T-cell (primary cell): ENCODE results near the gene TMEM94. TPM values are rescaled to one million over a fixed set of nuclear protein-coding genes. Genes with fewer than 3 reads are reported as not detected.

Experiments used
- ATAC-seq, 4 experiments: fragments of 200-7000 bp in 3 of 4; fragments of 150-1000 bp in 1 of 4; cut with Tn5 transposase; replicated peaks in 1 of 4; 1 replicate in 3 of 4; 2 replicates in 1 of 4; pipeline ENCODE4 v1.10.0; 2021; ENCODE audit warnings: moderate library complexity in 3 of 4, mild to moderate bottlenecking in 2 of 4, moderate number of reproducible peaks in 1 of 4
- CTCF ChIA-PET, 2 donors: fragments of 300-600 bp; sonication (Branson Sonifier 250); formaldehyde crosslinking; loops; one replicate each; lab custom pipeline; 2022; ENCODE audit warnings: antibody characterized with exemption in 2 of 2; lab: Charles Lee
- POLR2A ChIA-PET, 2 donors: fragments of 300-600 bp; sonication (Branson Sonifier 250); formaldehyde crosslinking; loops; one replicate each; lab custom pipeline; 2022; ENCODE audit warnings: antibody characterized with exemption in 2 of 2; lab: Charles Lee
- DNase-seq, 35 experiments: peaks; one replicate each; pipeline versions ENCODE4 v3.0.0 to v3.0.0-alpha.2; 2013 to 2023
- H3K27ac ChIP-seq: one replicate; pipeline ENCODE4 v1.5.1; 2013; ENCODE audit warnings: low read length
- H3K27me3 ChIP-seq, 2 experiments: replicated peaks in 1 of 2; 1 replicate in 1 of 2; 2 replicates in 1 of 2; pipeline versions ENCODE4 v1.6.1 to v1.7.0; 2013; ENCODE audit warnings: low read length in 1 of 2, mixed read lengths in 1 of 2; ENCODE audit not compliant: control insufficient read depth in 2 of 2, insufficient read depth in 2 of 2; ENCODE audit errors: extremely low read depth in 1 of 2
- H3K36me3 ChIP-seq, 2 donors: 1 replicate in 1 of 2; 2 replicates in 1 of 2; pipeline versions ENCODE4 v1.6.1 to v1.7.0; 2013; ENCODE audit warnings: low read length in 1 of 2; ENCODE audit not compliant: control insufficient read depth in 2 of 2, insufficient read depth in 1 of 2; ENCODE audit errors: extremely low read depth in 1 of 2
- H3K4me1 ChIP-seq, 2 experiments: 1 replicate in 1 of 2; 2 replicates in 1 of 2; pipeline versions ENCODE4 v1.6.1 to v1.7.0; 2013; ENCODE audit warnings: low read length in 2 of 2, mixed read lengths in 1 of 2; ENCODE audit not compliant: insufficient read depth in 2 of 2, control insufficient read depth in 1 of 2; ENCODE audit errors: extremely low read depth in 1 of 2
- H3K4me3 ChIP-seq, 2 donors: 1 replicate in 1 of 2; 2 replicates in 1 of 2; pipeline versions ENCODE4 v1.5.1 to v1.7.0; 2013; ENCODE audit warnings: mild to moderate bottlenecking in 2 of 2, low read length in 1 of 2, moderate library complexity in 1 of 2; ENCODE audit not compliant: control insufficient read depth in 1 of 2; ENCODE audit errors: extremely low read depth in 1 of 2
- H3K9me3 ChIP-seq: 2 replicates; pipeline ENCODE4 v1.7.0; 2013
- H3K27ac Mint-ChIP-seq, 2 donors: one replicate each; pipeline ENCODE4 v1.8.0; 2020 to 2021; ENCODE audit warnings: mild to moderate bottlenecking in 2 of 2, mixed read lengths in 2 of 2
- H3K27me3 Mint-ChIP-seq, 2 donors: one replicate each; pipeline ENCODE4 v1.8.0; 2021 to 2022; ENCODE audit warnings: mixed read lengths in 2 of 2
- H3K36me3 Mint-ChIP-seq: one replicate; pipeline ENCODE4 v1.8.0; 2021; ENCODE audit warnings: mixed read lengths
- H3K4me1 Mint-ChIP-seq, 3 donors: one replicate each; pipeline ENCODE4 v1.8.0; 2020 to 2022; ENCODE audit warnings: mixed read lengths in 3 of 3, mild to moderate bottlenecking in 1 of 3
- H3K4me3 Mint-ChIP-seq, 3 donors: one replicate each; pipeline ENCODE4 v1.8.0; 2020 to 2022; ENCODE audit warnings: mild to moderate bottlenecking in 3 of 3, mixed read lengths in 3 of 3, moderate library complexity in 3 of 3
- H3K9me3 Mint-ChIP-seq, 3 donors: one replicate each; pipeline ENCODE4 v1.8.0; 2020 to 2022; ENCODE audit warnings: mixed read lengths in 3 of 3
- WGBS: methylation state at CpG from one replicate; pipeline ENCODE4 v1.1.5; 2013; ENCODE audit warnings: missing lambda C conversion rate; ENCODE audit not compliant: insufficient coverage; 5-methylcytosine and 5-hydroxymethylcytosine counted together
- total RNA-seq, 35 experiments: library from RNA in 6 of 35; stranded (reverse) in 6 of 35; fragments of 120-200 nt in 1 of 35; gene quantifications; one replicate each; pipeline versions ENCODE4 v1.2.1 to v1.2.4 and lab custom pipeline; 2013 to 2026

TMEM94 gene
- total RNA-seq, 5 donors from 2014 or later (not counting 1 experiment from before 2014, with no cell fraction given), result 78.5 to 125 (median 105) TPM

- Histone ChIP-seq H3K4me1 (peaks cover 13 to 32% of the 10 kb centered on the region in 2 experiments), H3K27me3 (no peaks in the 10 kb centered on the region), H3K36me3 (peaks cover 0 to 9% of the 10 kb centered on the region in 2 donors), H3K9me3 (no peaks in the 10 kb centered on the region), H3K4me3 (no peak overlapping the region), H3K27ac (no peak overlapping the region)
- CTCF ChIA-PET, result interaction anchor here in 1 of 2 donors (0.9 kb wide), 1 partner anchor 438 kb away, joined by 3 read pairs; no protein-coding TSS in a partner anchor
- Mint-ChIP-seq H3K36me3 (peaks cover 22% of the 10 kb centered on the region), H3K27ac (peak overlapping the region; percentile 98 to 99), H3K4me3 (peak overlapping the region in 1 of 3 donors; percentile 79), H3K27me3 (no peaks in the 10 kb centered on the region), H3K4me1 (peaks cover 30 to 33% (median 32%) of the 10 kb centered on the region in 3 donors), H3K9me3 (no peaks in the 10 kb centered on the region)
- no peak for DNase-seq
- 94% methylated on average over 10 of the region's 14 CpGs for WGBS
- ATAC-seq, result no peak
- POLR2A ChIA-PET, result no interaction called here
Measured at GRCh38 chr17:75486151-75486550, 29.7 kb downstream of the TMEM94 start.

GRCh38 chr17:75486951-75487350 is 30.5 kb downstream of the TMEM94 start:
- ATAC-seq (no peak), DNase-seq (no peak)
- peak overlapping the region in 1 of 2 donors; percentile 39 for H3K4me3 ChIP-seq
- H3K27ac ChIP-seq, result peak overlapping the region; percentile 89
- Mint-ChIP-seq H3K4me1 (peaks cover 30 to 33% (median 32%) of the 10 kb centered on the region in 3 donors), H3K27ac (peak overlapping the region; percentile 98 to 99), H3K4me3 (peak overlapping the region; percentile 60 to 79 (median 61)), H3K9me3 (no peaks in the 10 kb centered on the region), H3K36me3 (peaks cover 27% of the 10 kb centered on the region), H3K27me3 (no peaks in the 10 kb centered on the region)
- H3K36me3 ChIP-seq, result peaks cover 4 to 17% of the 10 kb centered on the region in 2 donors
- H3K4me1 ChIP-seq, result peaks cover 13 to 32% of the 10 kb centered on the region in 2 experiments
- 100% methylated on average over 4 of the region's 5 CpGs for WGBS
- ChIA-PET CTCF (interaction anchor here in 1 of 2 donors (0.5 to 0.9 kb wide), 3 partner anchors 68 to 438 kb away, joined by 3 read pairs; no protein-coding TSS in a partner anchor), POLR2A (interaction anchor here in 1 of 2 donors (0.6 kb wide), 1 partner anchor 94 kb away, joined by 3 read pairs; no protein-coding TSS in a partner anchor)
- H3K27me3 ChIP-seq, result no peaks in the 10 kb centered on the region
- H3K9me3 ChIP-seq, result no peaks in the 10 kb centered on the region

DNA sequence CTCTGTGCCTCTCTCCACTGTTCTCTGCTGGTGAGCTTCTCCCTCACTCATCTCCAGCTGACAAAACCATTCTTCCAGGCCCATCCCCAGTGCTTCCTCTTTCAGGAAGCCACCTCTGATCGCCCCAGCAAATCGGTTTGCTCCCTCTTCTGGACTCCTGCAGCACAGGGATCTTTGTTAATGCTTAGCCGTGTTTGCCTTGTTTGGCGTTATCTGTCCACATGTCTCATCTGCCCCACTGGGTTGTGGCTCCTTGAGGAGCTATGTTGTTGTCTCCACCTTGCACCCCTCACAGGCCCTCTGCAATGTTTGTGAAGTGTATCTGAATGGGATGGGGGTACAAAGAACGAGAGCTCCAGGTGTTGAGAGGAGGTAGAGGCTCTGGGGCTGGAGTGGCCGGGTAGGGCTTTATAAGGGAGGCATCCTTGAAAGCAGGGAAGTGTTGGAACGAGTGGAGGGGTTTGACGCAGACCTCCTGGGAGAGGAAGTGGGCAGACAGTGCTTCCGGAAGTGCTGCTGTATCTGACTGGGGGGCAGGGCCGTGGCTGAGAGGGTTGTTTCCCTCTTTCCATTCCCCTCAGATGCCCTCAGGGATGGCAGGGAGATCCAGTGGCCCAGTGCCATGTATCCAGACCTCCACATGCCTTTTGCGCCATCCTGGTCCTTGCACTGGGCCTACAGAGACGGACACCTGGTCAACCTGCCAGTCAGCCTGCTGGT is 31.1 kb downstream of the TMEM94 start:
- ATAC-seq (peak; percentile 86 to 95 (median 93)), DNase-seq (peak; percentile 35 to 75 (median 54))
- H3K9me3 ChIP-seq, result no peaks in the 10 kb centered on the region
- peak overlapping the region; percentile 18 to 39 for H3K4me3 ChIP-seq
- H3K27me3 Mint-ChIP-seq, result no peaks in the 10 kb centered on the region
- no peaks in the 10 kb centered on the region for H3K27me3 ChIP-seq
- H3K4me3 Mint-ChIP-seq, result peak overlapping the region; percentile 60 to 79 (median 61)
- H3K27ac Mint-ChIP-seq, result peak overlapping the region; percentile 98 to 99
- CTCF ChIA-PET, result interaction anchor here (0.5 to 0.6 kb wide), 2 partner anchors 33 to 113 kb away, joined by 3 to 4 read pairs; no protein-coding TSS in a partner anchor
- H3K36me3 ChIP-seq, result peaks cover 9 to 21% of the 10 kb centered on the region in 2 donors
- POLR2A ChIA-PET, result interaction anchor here in 1 of 2 donors (0.6 kb wide), 1 partner anchor 94 kb away, joined by 3 read pairs; no protein-coding TSS in a partner anchor
- H3K4me1 Mint-ChIP-seq, result peaks cover 30 to 33% (median 32%) of the 10 kb centered on the region in 3 donors
- peak overlapping the region; percentile 89 for H3K27ac ChIP-seq
- H3K9me3 Mint-ChIP-seq, result no peaks in the 10 kb centered on the region
- H3K36me3 Mint-ChIP-seq, result peaks cover 29% of the 10 kb centered on the region
- WGBS, result 44% methylated on average over 7 of the region's 12 CpGs
- peaks cover 13 to 32% of the 10 kb centered on the region in 2 experiments for H3K4me1 ChIP-seq

DNA sequence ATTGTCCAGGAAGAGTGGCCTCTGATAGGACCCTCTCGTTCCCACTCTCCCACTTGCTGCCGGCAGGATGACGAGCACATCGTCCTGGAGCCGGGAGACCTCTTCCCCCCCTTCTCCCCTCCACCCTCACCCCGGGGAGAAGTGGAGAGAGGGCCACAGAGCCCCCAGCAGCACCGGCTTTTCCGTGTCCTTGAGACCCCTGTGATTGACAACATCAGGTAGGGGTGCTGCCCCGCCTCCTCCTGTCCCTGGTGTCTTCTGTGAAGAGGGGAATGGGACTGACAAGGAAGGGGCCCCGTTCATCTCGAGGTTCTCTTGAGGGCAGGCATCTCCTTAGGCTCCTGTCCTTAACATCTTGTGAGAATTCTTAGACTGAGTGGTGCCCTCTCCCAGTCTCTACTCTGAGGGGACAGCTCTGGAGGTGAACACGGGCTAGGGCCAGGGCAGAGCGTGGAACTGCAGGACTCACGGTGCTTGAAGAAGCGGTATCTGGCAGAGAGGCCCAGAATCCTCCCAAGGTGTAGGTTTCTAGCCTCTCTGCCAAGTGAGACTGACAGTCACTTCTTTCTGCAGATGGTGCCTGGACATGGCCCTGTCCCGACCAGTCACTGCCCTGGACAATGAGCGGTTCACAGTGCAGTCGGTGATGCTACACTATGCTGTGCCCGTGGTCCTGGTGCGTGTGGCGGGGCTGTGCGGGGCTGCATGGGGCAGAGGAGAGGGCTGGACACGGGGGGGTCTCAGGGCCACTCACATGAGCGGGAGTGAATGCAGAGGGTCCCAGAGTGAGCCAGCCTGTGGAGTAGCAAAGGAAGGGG is 32.5 kb downstream of the TMEM94 start:
- Mint-ChIP-seq H3K27ac (peak overlapping the region in 1 of 2 donors; percentile 99), H3K9me3 (no peaks in the 10 kb centered on the region), H3K4me1 (peaks cover 26 to 33% (median 27%) of the 10 kb centered on the region in 3 donors), H3K4me3 (peak overlapping the region in 1 of 3 donors; percentile 79), H3K36me3 (peaks cover 30% of the 10 kb centered on the region), H3K27me3 (no peaks in the 10 kb centered on the region)
- DNase-seq (no peak), ATAC-seq (no peak)
- H3K4me3 ChIP-seq, result no peak overlapping the region
- no peaks in the 10 kb centered on the region for H3K27me3 ChIP-seq
- no peaks in the 10 kb centered on the region for H3K9me3 ChIP-seq
- ChIA-PET CTCF (no interaction called here), POLR2A (no interaction called here)
- H3K4me1 ChIP-seq, result peaks cover 13 to 32% of the 10 kb centered on the region in 2 experiments
- 96% methylated on average over 20 of the region's 24 CpGs for WGBS
- H3K27ac ChIP-seq, result no peak overlapping the region
- peaks cover 15 to 34% of the 10 kb centered on the region in 2 donors for H3K36me3 ChIP-seq

DNA sequence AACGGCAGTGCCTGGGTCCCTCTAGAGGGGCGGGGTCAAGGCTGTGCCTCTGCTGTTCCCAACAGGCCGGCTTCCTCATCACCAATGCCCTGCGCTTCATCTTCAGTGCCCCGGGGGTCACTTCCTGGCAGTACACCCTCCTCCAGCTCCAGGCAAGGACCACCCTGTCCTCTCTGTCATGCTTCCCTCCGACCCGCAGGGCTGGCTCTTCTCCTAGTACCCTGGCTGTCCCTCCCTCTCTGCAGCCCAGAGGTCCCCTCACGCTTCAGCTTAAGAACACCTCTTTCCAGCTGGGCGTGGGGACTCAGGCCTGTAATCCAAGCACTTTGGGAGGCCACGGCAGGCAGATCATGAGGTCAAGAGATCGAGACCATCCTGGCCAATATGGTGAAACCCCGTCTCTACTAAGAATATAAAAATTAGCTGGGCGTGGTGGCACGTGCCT is 33.1 kb downstream of the TMEM94 start:
- H3K9me3 ChIP-seq, result no peaks in the 10 kb centered on the region
- ChIA-PET POLR2A (no interaction called here), CTCF (no interaction called here)
- Mint-ChIP-seq H3K27ac (no peak overlapping the region), H3K4me3 (peak overlapping the region in 1 of 3 donors; percentile 38), H3K27me3 (no peaks in the 10 kb centered on the region), H3K4me1 (peaks cover 26 to 33% (median 27%) of the 10 kb centered on the region in 3 donors), H3K9me3 (no peaks in the 10 kb centered on the region), H3K36me3 (peaks cover 32% of the 10 kb centered on the region)
- H3K27ac ChIP-seq, result no peak overlapping the region
- H3K4me1 ChIP-seq, result peaks cover 13 to 32% of the 10 kb centered on the region in 2 experiments
- DNase-seq (no peak), ATAC-seq (no peak)
- peaks cover 15 to 40% of the 10 kb centered on the region in 2 donors for H3K36me3 ChIP-seq
- H3K27me3 ChIP-seq, result no peaks in the 10 kb centered on the region
- WGBS, result 97% methylated on average over 10 of the region's 14 CpGs
- H3K4me3 ChIP-seq, result no peak overlapping the region
